Hematopoietic multipotent progenitor cell treated with erythropoietin and hydrocortisone succinate and interleukin-3 and kit ligand, for 6 days (in vitro differentiated cells): ENCODE results near the gene CHD6.

Experiments used
- DNase-seq: peaks from one replicate; pipeline ENCODE4 v3.0.0-alpha.2; 2015

CHD6 gene

DNA sequence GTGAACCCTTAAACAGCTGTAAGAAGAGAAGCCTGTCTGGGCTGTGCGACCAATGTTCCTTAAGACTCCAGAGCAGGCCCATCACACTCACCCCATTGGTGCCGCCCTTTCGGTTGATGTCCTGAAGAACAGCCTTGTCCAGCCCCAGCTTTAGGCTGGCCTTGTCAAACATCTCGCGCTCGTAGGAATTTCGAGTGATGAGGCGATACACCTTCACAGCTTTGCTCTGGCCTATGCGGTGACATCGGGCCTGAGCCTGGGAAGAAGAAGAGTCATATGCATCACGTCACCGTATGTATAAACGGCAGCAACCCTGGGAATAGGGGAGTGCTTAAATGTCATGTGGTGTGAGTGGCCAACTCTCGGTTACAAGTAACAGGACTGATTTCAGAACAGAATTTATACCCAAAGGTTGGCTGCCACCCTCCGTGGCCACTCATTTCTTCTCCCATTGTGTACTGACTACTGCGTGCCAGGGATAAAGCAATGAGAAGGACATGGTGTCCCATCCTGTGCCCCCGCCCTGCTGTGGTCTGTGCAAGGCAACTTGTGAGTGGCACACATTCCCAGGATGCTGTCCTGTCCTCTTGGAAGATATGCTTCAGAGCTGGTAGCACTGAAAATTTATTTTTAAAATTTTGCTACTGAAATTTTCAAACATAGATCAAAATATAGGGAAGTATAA lies 160.9 kb downstream of the CHD6 start:
- no peak for DNase-seq

DNA sequence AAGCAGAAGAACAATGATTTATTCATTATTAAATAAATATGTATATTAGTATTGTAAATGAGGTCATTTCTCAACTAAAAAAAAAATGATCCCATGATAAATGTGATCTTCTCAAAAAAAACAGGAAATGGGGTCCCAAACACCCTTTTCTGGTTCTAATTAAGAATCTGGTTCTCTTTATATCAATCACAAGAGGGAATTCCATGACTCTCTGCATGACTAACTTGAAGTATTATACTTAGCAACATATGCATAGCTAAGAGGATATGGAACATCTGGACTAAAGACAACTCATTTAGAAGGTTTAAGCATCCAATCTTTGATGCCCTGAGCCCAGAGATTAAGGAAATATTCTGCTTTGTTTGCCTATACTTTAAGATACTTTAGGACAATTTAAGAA lies 161.8 kb downstream of the CHD6 start:
- no peak for DNase-seq

DNA sequence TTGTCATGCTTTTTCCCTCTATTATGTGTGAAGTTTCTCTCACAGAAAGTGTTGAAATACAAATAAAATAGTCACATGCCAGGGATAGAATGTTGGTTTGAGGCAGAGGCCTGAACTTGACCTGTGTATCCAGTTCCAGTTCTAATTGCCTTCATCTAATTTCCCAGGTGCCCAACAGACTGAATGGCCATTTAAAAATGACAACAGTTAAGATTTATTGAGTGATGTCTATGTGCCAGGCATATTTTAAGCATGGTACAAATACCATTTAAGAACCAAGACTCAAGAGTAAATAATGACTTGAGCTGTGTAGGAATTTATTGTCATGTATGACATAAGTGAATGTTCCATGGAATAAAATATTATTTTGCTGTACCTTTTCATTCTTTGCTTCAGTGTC lies 163.9 kb downstream of the CHD6 start:
- DNase-seq: no peak

DNA sequence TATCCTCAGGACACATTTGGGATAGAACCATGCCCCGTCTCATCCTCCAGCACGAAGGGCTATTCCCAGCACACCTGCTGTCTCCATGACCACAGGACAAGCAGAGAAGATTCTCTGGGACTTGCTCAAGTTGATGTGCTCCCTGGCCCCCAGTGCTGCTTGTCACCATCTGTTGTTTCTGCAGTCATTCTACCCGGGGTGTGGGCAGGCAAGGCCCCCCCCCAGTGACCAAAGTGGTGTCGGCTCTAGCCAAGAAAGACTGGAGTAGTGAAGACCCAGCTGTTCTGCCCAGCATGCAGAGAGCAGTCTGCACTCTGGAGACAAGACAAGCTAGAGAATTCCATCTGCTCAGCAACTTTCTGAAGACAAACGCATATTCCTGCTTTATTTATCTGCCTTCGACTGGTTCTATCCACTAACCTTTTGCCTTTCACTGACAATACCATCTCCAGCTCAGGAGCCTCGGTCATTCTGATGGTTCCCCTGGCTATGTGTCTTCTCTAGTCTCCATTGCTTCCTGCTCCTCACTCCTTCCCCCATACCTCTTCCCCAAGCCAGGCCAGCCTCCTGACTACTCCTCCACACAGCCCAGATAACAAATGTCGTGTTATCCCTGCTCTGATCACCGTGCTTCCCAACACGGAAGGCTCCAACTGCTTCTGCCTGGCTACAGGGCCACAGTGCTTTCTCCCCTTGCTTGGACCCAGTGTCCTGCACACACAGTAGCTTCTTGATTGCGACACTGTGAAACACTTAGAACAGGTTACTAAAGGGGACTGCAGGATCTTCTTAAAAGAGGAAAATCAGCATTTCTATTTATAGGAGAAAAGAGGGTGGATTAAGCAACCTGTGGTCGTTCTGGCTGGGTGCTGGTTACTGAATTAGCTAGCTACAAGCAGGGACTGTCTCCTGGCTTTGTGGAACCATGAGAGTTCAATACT lies 164.9 kb downstream of the CHD6 start:
- no peak for DNase-seq

DNA sequence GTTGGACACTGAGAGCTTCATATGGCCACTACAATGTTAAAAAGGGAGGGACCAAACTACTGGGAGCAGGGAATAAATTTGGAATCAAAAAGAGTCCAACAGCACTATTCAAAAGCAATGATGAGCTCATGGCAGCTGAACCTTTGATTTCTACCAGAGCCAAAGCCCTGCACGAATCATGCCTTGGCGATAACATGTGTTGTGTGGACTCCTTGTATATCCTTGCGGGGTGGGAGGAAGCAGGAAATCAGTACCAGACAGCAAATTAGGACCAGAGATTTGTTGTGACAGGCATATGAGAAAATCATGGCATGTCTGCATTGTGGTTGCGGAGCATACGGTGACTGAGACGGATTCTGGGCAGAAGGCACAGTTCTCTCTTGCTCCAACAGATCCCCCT lies 166.0 kb downstream of the CHD6 start:
- no peak for DNase-seq

DNA sequence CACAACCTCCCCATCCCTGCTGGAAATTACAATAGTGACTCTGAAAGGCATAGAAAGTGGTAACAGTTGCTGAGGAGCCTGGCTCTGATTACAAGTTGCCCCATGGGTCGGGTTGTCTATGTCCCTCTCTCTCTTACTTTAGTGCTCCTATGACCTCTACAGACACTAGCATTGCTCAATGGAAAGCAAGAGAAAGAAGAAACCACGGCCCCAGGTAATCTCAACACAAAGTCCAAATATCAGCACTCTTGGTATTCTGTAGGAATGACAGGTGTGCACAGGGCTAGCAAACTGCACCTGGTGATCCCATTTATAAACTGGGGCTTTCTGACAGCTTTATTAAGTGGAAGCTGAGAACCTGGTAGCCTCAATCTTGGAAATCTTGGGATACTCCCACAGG lies 171.2 kb downstream of the CHD6 start:
- DNase-seq: no peak

DNA sequence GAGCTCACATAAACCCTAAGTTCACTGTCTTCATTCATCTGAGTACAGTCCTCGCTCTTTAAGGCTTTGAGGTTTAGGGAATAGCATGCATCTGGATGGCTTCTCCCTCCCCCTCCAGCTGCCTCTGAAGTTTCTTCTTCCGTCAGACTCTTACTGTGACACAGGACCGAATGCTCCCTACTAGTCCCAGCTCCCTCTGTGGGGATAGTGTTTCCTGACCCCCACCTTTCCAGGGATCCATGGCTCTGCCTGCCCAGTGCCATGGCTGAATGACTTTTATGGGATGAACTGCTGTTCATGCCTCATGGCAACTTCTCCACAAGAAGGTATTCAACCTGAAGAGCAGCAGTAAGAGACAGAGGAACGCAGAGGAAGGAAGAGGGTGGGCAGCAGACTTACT lies 171.7 kb downstream of the CHD6 start:
- DNase-seq: no peak

DNA sequence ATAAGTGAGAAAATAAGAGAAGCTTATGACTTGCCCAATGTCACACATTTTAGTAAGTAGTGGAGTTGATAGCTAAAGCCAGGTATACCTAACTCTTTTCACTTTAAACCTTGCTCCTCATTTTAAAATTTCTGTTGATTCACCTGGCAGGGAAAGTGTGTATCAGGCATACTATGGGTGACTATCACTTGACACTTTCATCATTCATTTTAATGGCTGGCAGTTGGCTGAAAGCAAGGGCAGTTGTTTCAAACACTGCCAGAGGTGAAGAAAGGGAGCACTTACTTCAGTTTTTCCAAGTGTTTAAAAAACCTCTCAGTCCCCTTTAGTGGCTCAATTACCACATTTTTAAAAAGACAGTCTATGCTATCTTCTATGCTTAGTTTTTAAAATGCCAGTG lies 173.4 kb downstream of the CHD6 start:
- DNase-seq: no peak

DNA sequence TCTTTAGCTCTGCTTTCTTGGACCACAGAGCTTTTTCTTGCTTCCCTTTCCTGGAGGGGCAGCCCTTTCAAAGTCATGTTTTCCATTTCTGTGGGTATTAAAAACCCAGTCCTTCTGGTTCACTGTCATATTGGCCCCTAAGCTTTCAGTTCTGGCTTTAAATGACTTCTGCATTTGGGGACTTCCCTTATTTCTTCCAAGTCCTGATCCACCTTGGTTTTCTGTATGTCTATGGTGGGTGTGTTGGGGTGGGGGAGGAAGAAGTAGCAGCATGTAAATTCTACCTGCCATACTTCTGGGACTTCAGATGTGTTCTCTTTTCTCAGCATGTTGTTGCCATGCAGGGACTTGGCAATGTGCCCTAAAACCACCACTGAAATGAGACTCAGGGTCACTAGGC lies 174.5 kb downstream of the CHD6 start:
- peak; percentile 13 for DNase-seq

DNA sequence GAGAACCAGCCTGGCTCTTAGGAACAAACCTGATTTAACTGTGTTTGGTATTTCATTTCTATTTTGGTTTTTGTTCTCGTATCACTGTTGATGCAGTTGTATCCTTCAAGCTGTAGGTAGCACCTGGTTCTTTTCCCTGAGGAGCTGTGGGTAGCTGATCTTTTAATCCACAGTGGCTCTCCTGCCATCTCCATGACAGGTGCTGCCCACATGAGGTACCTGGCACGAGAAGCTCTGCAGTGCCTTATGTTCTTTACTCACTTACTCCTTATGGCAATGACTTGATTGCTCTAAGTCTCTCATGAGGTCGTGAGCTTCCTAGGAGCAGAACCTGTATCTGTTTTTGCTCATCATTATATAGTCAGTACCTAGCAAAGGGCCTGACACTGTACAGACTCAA lies 177.3 kb downstream of the CHD6 start:
- no peak for DNase-seq

DNA sequence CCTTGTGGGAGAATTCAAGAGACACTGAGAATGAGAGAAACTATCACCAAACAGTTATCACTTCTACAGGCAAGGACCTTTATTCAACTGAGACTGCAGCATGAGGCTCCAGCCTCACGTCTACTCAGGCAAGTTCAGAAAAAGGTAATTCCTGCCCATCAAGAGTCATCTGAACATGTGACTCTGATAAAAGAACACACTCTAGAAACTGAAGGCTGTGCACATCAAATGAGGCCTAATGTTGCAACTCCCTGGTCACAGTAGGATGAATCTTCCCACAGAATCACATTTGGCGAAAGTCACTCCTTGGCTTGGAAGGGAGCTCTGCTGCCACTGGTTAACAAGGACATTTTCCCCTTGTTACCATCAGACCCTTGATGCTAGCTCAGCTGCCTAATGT lies 180.3 kb downstream of the CHD6 start:
- DNase-seq: no peak

DNA sequence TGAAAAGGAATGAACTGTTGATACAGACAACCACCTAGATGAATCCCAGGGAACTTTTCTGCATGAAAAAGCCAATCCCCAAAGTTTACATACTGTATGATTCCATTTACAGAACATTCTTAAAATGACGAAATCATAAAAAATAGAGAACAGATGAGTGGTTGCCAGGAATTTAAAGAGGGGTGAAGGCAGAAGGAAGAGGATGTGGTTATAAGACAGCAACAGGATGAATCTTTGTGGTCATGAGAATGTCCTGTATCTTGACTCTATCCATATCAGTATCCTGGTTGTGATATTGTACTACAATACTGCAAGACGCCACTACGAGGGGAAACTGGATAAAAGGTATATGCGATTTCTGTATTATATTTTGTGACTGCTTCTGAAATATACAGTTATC lies 181.5 kb downstream of the CHD6 start:
- peak; percentile 47 for DNase-seq

DNA sequence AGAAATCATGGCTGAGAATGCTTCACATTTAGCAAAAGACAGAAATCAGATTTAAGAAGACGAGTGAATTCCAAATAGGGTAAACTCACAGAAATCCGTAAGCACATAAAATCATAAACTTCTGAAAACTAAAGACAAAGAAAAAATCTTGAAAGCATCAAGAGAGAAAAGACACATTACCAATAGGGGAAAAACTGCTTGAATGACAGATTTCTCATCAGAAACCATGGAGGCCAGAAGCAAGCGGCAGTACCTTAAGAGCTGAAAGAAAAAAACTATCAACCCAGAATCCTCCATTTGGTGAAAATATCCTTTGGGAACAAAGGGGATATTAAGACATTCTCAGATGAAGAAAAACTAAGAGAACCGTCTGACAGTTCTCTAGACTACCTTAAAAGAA lies 185.0 kb downstream of the CHD6 start:
- DNase-seq: no peak

DNA sequence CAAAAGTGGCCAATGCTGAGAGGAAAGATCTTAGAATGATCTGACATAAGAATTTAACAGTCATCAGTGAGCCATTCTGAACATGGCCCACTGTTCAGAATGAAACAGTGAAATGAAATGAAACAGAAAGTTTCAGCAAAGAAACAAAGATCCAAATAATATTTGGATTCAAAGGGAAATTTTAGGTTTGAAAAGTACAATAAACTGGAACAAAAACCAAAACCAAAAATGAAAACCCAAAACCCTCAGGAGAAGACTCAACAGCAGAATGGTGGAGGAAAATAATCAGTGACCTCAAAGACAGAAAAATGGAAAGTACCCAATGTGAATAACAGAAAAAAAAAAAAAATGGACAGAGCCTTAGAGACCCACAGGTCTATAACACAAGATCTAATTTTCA lies 185.4 kb downstream of the CHD6 start:
- DNase-seq: no peak

DNA sequence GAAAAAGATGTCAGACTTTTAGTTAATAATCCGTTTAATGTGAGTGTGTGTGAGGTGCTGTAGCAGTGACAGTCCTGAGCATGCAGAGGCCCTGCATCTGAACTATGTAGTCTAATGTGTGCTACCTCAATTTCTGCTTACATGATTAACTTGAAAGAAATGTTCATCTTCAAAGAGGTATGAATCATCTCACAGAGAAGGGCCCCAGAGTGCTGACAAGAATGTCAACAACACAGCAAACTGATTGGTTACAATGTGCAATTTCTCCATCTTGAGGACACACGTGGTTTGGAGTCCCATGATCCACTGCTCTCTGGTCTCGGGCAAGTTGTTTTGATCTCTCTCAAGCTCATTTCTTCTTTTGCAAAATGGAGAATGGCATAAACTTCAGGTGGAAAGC lies 189.9 kb downstream of the CHD6 start:
- no peak for DNase-seq

DNA sequence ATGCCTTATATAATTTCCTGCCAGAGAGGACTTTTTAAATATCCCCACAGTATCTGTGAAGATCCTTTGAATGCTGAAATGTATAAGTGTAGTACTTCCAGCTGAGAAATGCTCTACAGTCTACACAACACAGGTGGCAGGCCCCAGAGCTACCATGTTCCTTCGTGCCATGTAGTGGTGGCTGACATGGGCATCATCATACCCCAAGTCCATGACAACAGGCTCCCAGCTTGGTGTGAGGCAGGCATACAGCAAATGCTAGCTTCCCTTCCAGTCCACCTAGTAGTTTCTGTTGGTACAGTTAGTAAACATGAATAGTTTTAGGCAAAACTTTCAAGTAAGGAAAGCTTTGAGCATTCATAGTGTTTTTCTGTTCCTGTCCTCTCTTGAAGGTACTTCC lies 190.3 kb downstream of the CHD6 start:
- no peak for DNase-seq

DNA sequence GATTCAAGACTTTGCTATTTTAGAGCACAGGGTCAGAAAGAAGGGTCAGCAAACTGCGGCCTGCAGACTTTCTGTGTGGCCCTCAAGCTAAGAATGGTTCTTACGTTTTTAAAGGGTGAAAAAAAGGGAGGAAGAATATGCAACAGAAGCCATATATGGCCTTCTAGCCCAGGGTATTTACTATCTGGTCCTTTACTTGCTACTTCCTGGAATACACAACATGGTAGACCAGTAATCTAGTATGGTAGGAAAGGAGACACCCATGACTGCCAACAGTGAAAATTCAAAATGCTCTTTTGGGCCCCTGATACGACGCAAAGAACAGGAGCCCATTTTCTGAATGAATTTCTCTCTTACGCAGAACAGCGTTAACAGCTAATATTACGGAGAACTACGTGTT lies 191.2 kb downstream of the CHD6 start:
- peak; percentile 22 for DNase-seq

DNA sequence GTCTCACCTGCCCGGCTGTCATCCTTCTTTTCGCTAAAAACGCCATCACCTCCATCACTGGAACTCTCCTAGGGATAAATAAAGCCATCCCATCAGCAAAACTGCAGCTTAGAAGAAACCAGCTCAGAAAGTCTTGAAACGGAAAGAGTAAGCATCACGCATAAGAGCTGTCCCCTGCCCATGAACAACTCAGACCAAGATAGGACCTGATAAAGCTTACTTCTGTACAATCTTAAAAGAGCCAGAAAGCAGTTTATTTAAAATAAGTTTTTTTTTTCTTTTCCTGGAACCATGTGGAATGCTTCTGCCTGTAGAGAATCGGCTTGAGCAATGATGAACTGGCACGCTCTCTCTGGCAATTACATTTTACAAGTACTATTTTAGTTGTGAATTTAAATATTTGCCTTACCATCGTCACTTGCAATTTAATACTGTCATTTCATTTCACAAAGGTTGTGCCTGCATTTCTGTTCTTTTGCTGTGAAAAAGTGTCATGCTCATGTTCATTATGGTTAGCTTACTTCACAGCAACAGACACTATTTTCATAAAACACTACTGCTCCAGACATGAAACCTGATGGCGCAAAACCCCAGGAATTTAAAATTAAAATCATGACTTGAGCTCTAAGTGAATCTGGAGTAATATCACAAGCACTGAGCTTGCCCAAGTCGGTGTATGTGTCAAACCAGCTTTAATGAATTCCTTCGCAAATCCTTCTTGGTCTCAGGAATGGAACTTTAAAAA lies 191.9 kb downstream of the CHD6 start:
- DNase-seq: peak; percentile 76

DNA sequence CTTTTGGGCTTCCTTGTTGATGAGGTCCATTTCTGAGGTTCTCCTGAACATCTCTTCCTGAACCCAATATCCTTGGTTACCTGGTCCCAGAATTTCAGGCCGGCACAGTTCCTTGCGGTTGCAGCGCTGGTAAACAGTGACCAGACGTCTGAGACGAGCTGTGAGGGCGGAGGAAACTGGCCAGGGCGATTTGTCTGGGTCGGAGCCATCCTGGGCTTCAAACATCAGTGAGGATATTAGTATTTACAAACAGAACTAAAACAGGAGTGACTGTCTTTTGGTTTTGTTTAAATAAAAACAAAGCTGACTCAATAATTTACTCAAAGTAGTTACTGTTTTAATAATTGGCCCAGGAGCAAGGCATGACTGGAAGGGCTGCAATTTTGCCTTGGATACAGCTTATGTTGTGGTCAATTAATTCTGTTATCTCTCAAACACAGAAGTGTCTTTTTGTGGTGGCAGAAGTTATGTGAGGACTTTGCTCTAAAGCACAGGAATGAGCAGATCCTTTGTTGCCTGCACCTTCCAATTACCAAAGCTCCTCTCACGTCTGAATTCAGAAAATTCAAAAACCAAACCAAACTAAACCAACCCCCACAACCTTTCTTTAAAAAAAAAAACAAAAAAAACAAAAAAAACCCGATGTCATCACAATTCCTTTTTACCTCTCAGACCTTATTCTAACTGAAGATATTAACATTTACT lies 192.8 kb downstream of the CHD6 start:
- peak; percentile 96 for DNase-seq

DNA sequence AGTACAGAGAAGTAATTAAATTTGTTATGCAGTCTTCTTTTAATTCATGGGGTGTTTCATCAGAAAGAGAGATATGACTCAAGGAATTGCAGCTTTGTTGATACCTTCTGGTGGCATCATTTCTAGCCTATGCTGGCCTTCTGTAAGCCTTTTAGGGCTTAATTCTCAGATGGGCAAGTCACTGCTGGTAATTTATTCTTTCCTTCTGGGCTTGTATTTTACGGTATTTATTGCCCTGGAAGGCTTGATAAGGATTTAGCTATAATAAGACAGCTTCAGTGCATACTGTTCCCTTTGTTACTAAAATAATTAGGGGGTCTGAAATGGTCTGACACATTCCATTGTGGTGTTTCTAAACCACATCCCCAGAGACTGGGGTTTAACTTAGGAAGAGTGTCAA lies 193.6 kb downstream of the CHD6 start:
- DNase-seq: peak; percentile 27

DNA sequence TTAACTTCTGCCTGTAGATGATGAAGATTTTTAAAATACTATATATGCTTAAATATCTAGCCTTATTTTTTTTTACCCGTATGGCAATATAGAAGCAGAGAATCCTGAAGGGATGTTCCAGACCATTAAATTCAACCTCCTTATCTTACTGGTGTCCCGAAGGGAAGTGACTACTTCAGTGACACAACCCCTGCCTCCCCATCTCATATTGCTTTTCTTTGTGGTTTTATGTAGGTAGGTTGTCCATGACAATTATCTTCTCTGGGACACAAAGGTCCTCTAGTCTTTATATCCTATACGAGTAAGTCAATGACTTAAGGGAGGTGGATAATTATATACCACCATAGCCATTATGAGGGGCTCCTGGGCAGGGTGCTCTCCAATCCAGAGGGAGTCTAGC lies 194.2 kb downstream of the CHD6 start:
- DNase-seq: peak; percentile 60

DNA sequence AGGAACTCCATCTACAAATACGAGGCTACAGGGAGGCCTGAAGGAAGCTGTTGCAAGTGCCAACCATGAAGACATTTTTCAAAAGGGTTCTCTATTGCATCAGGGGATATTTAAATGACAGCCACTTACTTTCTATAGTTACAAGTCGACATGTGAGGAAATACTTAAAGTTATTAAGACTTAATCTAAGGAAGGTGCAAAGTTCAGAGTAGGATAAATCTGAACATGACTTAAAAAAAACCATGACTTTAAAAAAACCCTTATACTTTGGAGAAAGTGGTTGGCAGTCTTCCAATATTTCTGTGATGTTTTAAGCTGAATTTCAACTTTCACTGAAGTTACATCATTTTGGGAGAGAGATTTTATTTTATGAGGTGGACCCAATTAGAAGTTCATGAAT lies 195.2 kb downstream of the CHD6 start:
- peak; percentile 15 for DNase-seq

DNA sequence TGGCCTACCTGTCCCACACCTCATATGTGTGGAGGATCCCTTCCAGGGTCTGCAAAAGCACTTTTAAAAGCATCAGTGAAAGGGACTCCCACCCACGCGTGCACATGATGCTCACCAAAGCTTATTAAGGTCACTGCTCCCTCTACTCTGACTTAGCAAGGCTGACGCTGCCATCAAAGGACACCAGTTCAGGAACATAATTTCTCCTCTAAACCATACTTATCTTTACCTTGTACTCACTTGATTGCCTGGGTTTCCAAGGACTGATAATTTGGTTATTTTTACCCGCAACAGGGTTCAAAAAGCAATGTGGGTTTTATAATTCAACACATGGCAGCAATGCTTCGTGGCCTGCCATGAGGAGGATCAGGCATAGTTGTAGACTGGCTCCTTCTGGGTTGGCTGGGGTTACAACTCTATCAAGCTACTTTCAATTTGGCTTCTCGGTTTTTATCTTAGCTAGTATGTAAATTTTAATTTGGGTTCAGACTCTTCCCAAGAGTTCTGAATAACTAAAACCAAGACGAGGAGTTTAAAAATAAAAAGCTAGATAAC lies 199.4 kb downstream of the CHD6 start:
- no peak for DNase-seq
